Posterior vena cava (tissue), 2 donors: ENCODE results near the gene ACR. TPM values are rescaled to one million over a fixed set of nuclear protein-coding genes. Genes with fewer than 3 reads are reported as not detected.
"Not testable (repeated sequence)": the region's sequence is repeated elsewhere in the genome, so short reads cannot be mapped to it uniquely, and the experiment has no call there.

Source experiments
- DNase-seq: peaks from one replicate; pipeline ENCODE4 v3.0.0-alpha.2; 2020; ENCODE audit warnings: low spot score
- intact Hi-C, 2 donors: fragments of 100-400 bp; cut with DNase I; formaldehyde crosslinking; loops; one replicate each; pipeline versions ENCODE4 v1.14.1 to v1.14.2; 2022 to 2023
- total RNA-seq, 2 donors: library from RNA; stranded (reverse); fragmentation: NEBNext Ultra II Directional; extraction: Animal tissue kit (Norgen Biotek cat#: 25700); gene quantifications; one replicate each; pipeline ENCODE4 v1.2.1, GENCODE V29; 2021
- donor health status: DM: yes; HTN: yes; CAD: no.
- donor health status: DM: yes; HTN: yes; CAD: no.

ACR gene
- total RNA-seq, 2 donors from 2014 or later = 0.65 to 2.6 TPM

- DNase-seq = peak; percentile 4
- intact Hi-C loops = loop anchor here in 1 of 2 donors (2.0 kb wide), 1 partner anchor 41 kb away; no protein-coding TSS in a partner anchor
Observed at GRCh38 chr22:50749302-50750074, 11.5 kb downstream of the ACR start.

- intact Hi-C loops, DNase-seq: not testable (repeated sequence)
Observed at GRCh38 chr22:50755251-50755650, 17.2 kb downstream of the ACR start.

- intact Hi-C loops, DNase-seq: not testable (repeated sequence)
Observed at GRCh38 chr22:50756406-50756805, 18.4 kb downstream of the ACR start.

GRCh38 chr22:50756949-50757491, 19.0 kb downstream of the ACR start:
- intact Hi-C loops, DNase-seq: not testable (repeated sequence)

- intact Hi-C loops = not testable (repeated sequence)
Observed at GRCh38 chr22:50759597-50760341, 21.8 kb downstream of the ACR start.

GRCh38 chr22:50761829-50762228, 23.8 kb downstream of the ACR start:
- DNase-seq, intact Hi-C loops: not testable (repeated sequence)

More at GRCh38 chr22:50759597-50760341, 21.8 kb downstream of the ACR start:
- DNase-seq = not testable (repeated sequence)

- intact Hi-C loops, DNase-seq: not testable (repeated sequence)
Observed at GRCh38 chr22:50764288-50764687, 26.3 kb downstream of the ACR start.

GRCh38 chr22:50775132-50775531, 37.1 kb downstream of the ACR start:
- DNase-seq, intact Hi-C loops: not testable (repeated sequence)

GRCh38 chr22:50777631-50778030, 39.6 kb downstream of the ACR start:
- DNase-seq, intact Hi-C loops: not testable (repeated sequence)

- DNase-seq, intact Hi-C loops: not testable (repeated sequence)
Observed at GRCh38 chr22:50780244-50780643, 42.2 kb downstream of the ACR start.

- intact Hi-C loops, DNase-seq: not testable (repeated sequence)
Observed at GRCh38 chr22:50782253-50782652, 44.2 kb downstream of the ACR start.

GRCh38 chr22:50783033-50783879, 45.3 kb downstream of the ACR start, which contains the start of gene RABL2B:
Gene RABL2B (minus strand): TSS chr22:50783636. CDS start chr22:50782294, 1,342 bp downstream.
- intact Hi-C loops = not testable (repeated sequence)
- peak; percentile 97 for DNase-seq

- DNase-seq, intact Hi-C loops: not testable (repeated sequence)
Observed at GRCh38 chr22:50783880-50784276, 45.9 kb downstream of the ACR start.

- peak; percentile 78 for DNase-seq
- intact Hi-C loops = not testable (repeated sequence)
Observed at GRCh38 chr22:50785289-50785688, 47.3 kb downstream of the ACR start.

GRCh38 chr22:50786936-50787335, 48.9 kb downstream of the ACR start:
- DNase-seq, intact Hi-C loops: not testable (repeated sequence)
